GM18526 (cell line): Measurements from ENCODE around the gene ALK.

Experiments used
- POLR2A ChIP-seq: IDR thresholded peaks from 3 replicates; pipeline ENCODE4 v1.6.1; 2011; ENCODE audit not compliant: insufficient read length; ENCODE audit errors: extremely low read depth

The ALK gene

DNA sequence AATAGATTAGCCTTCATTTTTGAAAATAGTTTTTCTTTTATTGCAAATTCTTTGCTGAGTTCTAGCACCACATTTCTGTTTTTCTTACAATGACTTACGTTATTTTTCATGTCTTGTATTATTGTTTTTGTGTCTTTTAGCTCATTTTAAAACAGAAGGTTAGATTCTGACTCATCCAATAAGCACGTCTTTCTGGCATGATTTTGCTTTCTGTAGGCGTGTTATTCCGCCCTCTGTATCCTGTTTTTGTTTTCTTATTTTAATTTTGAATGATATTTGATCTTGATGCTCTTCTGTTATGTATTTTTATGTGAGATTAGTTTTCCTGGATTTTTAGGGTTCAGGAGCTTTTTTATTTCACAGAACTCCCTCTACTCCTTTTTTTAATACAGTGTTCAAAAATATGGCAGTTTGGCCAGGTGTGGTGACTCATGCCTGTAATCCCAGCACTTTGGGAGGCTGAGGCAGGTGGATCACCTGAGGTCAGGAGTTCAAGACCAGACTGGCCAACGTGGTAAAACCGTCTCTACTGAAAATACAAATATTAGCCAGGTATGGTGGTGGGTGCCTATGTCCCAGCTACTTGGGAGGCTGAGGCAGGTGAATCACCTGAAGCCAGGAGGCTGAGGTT is 661.1 kb downstream of the ALK start:
- TF ChIP-seq POLR2A, result no peak

DNA sequence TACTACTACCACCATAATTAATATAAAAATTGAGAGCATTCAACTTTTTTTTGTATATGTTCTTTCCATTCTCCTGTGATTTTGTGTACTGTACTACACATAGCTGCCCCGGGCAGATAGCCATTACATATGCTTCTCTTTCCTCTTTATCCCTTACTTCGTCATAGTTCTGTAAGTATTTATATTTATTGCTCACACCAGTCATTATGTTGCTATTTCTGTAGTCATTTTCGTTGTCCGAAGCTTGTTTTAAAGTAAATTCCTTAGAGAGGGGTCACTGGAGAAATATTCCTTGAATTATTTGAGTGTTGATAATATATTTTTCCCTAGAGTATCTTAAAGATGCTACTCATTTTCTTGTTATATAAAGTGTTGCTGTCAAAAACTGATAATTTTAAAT is 662.2 kb downstream of the ALK start:
- TF ChIP-seq POLR2A, result no peak

DNA sequence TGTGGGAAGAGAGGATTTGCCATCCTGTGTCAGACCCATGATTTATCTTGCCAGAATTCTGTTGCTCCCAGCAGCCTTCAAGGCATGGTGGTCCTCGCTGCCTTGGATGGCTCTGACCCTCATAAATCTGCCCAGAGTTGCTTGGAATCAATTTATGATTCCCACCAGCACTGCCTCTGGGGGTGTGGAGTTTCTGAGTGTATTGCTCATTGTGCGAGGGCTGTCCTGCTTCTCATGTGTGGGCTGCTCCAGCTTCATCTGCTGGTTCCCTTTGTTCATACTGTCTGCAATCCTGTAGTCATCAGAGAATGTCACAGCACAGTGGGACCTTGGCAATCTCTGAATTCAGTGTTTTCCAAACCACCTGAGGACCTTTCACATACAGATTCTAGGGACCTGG is 666.4 kb downstream of the ALK start:
- TF ChIP-seq POLR2A, result no peak

- TF ChIP-seq POLR2A, result no peak
These were observed 668.4 kb downstream of the ALK start for GRCh38 chr2:29253026-29253425.

DNA sequence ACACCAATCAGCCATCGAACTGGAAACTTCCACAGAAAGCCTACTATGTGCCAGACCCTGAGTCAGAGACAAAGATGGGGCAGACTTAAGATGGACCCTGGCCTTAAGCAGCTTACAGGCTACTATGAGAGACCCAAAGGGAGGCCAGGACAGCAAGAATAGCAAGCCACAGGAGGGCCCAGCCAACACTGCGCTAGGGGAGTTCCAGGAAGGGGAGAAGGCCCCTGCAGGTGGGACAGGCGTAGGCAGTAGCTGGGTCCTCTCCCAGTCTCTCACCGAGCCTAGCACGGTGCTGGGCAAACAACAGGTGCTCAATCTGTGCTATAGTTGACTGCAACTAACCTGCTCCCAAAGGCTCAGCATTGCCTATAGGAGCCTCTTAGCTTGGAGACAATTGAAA is 670.0 kb downstream of the ALK start:
- no peak for TF ChIP-seq POLR2A

DNA sequence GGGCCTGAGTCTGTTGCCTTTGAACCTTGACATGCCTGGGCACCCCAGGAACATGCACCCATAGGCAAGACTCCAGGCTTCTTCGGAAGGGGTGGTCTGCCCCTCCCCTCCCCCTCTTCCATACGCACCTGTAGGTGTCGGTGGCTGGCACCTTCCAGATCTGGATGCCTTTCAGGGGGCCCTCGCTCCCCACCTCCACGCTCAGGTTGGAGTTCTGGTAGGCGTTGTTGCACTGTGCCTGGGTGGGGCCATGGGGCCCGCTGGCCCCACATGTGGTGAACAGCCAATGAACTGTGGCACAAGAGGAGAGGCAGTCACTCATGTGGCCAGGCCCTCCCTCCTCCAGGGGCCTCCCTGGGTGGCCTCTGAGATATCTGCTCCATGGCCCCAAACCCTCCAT is 670.4 kb downstream of the ALK start:
- TF ChIP-seq POLR2A, result no peak

- TF ChIP-seq POLR2A, result no peak
These were observed 671.6 kb downstream of the ALK start for GRCh38 chr2:29249666-29250253.

GRCh38 chr2:29247336-29247914 is 674.0 kb downstream of the ALK start:
- TF ChIP-seq POLR2A, result no peak

- TF ChIP-seq POLR2A, result no peak
These were observed 674.7 kb downstream of the ALK start for GRCh38 chr2:29246383-29247300.

DNA sequence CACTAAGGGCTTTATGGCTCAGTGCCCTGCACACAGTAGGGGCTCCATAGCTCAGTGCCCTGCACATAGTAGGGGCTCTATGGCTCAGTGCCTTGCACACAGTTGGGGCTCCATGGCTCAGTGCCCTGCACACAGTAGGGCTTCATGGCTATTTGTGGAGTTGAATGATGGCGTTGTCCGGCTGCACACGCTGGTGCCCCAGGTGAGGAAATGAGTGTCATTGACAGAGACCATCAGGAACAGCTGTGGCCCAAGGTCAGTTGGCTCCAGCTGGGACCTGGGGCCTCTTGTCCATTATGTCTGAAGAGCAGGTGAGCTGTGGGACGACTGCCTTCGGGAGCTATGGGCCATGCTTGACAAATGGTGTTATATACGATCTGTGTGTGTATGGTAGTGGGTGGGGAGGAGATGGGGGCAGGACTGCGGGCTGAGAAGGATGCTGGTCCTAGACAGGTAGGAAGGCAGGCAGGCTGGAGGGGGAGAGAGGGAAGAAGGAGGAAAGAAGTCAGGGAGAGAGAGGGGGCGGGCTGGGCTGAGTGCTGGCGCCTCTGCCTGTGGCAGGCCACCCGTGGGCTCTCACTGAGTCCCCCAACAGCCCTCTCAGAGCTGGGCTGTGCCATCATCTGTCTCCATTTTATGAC is 675.5 kb downstream of the ALK start:
- TF ChIP-seq POLR2A, result no peak

- no peak for TF ChIP-seq POLR2A
These were observed 678.6 kb downstream of the ALK start for GRCh38 chr2:29242621-29243375.

DNA sequence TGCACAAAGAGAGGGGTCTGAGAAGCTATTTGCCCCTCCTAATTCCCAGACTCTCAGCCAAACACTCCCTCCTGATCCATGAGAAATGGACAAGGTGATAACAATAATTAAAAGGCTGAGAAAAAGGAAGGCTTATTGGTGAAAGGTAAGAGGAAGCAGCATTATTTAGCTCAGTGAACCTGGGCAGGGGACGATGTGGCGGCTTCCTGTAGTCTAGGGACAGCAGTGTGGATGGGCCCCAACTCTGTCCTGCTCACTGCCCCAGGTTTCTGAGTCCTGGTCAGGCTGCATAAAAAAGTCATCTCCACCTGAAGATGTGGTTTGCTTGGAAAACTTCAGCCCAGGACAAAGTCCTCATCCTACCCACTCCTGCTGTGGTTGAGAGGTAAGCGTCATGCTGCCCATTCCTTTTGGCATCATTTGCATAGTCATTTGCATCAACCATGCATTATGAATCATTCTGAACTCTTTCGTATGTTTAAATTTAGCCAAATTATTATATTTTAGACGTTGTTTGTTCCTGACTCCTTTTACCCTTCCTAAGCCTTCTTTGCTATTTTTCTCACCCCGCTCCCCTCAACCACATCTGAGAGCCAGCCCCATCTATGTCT is 679.3 kb downstream of the ALK start:
- TF ChIP-seq POLR2A, result no peak

DNA sequence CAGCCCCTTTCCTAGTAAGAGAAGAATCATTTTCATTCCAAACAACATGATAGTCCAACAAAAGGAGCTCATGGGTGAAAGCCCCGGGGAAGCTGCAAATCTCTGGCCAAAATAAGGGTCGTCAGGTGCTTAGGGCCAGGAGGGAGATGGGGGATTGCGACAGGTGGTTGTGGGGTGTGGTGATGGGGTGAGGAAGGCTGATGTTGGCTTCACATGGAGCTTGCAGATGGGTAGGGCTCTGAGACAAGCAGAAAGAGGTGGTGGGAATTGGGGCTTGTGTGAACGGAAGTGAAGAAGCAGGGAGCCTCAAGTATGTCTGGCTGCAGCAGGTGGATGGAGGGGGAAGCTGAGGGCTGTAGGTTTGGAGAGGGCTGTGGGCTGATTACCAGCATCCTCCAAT is 680.0 kb downstream of the ALK start:
- no peak for TF ChIP-seq POLR2A

GRCh38 chr2:29240601-29241000 is 680.8 kb downstream of the ALK start:
- TF ChIP-seq POLR2A, result no peak
